Esophagus muscularis mucosa (tissue), 4 donors: ENCODE measurements around the gene MAP3K14.

Source experiments
- EP300 ChIP-seq: sonication (generic); formaldehyde crosslinking; IDR thresholded peaks from one replicate; pipeline ENCODE4 v1.6.1; 2017; ENCODE audit warnings: antibody characterized with exemption
- POLR2A ChIP-seq: fragments of 450-650 bp; IDR thresholded peaks from one replicate; pipeline ENCODE4 v1.6.1; 2017; ENCODE audit warnings: antibody characterized with exemption, moderate library complexity, mild to moderate bottlenecking, low read depth
- TF ChIP-seq, protein P1 (sequence below), 3 experiments: fragments of 200-600 bp in 2 of 3; fragments of 450-650 bp in 1 of 3; sonication (generic) in 2 of 3; IDR thresholded peaks; one replicate each; pipeline ENCODE4 v1.5.1; 2017 to 2019; ENCODE audit warnings: antibody characterized with exemption in 3 of 3, mild to moderate bottlenecking in 2 of 3, moderate library complexity in 1 of 3

DNA sequence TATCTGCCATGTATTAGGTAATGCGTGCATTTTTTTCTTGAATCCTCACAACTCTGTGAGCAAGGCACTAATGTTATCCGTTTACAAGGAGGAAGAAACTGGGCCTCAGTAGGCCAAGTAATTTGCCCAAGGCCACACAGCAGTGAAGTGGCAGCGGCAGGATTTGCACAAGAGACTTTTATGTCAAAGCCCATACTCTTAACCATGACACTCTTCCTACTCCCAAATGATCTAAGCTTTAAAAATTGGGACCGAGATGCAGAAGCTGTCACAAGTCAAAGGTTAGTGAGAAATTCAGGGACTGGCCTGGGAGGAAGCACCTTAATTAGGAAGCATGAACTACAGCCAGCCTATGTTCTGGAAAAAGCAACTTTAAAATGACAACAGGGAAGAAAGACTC, 10.7 kb downstream of the MAP3K14 start:
- TF ChIP-seq, protein P1, sequence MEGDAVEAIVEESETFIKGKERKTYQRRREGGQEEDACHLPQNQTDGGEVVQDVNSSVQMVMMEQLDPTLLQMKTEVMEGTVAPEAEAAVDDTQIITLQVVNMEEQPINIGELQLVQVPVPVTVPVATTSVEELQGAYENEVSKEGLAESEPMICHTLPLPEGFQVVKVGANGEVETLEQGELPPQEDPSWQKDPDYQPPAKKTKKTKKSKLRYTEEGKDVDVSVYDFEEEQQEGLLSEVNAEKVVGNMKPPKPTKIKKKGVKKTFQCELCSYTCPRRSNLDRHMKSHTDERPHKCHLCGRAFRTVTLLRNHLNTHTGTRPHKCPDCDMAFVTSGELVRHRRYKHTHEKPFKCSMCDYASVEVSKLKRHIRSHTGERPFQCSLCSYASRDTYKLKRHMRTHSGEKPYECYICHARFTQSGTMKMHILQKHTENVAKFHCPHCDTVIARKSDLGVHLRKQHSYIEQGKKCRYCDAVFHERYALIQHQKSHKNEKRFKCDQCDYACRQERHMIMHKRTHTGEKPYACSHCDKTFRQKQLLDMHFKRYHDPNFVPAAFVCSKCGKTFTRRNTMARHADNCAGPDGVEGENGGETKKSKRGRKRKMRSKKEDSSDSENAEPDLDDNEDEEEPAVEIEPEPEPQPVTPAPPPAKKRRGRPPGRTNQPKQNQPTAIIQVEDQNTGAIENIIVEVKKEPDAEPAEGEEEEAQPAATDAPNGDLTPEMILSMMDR (IDR thresholded peaks at IDR 0.05), result no peak
- TF ChIP-seq POLR2A (no peak), EP300 (no peak)
